ENCODE data around the gene PLEKHO2.
"Not testable (repeated sequence)": the region's sequence is repeated elsewhere in the genome, so short reads cannot be mapped to it uniquely, and the experiment has no call there.

The PLEKHO2 gene

GRCh38 chr15:64841344-64842095 lies at the start of gene PLEKHO2:
Gene PLEKHO2, plus strand, starts transcription at chr15:64841915. Its CDS starts 102 bp downstream, at chr15:64842017.
- in situ Hi-C loops (cut with HindIII; ENCODE audit: low sequenced_read_pairs) = no loop called here

- in situ Hi-C loops (cut with HindIII; ENCODE audit: low sequenced_read_pairs) = no loop called here
Observed at GRCh38 chr15:64792282-64792681, 49.4 kb upstream of the PLEKHO2 start.

- in situ Hi-C loops (cut with HindIII; ENCODE audit: low sequenced_read_pairs) = not testable (repeated sequence)
Observed at GRCh38 chr15:64795299-64795698, 46.4 kb upstream of the PLEKHO2 start.

GRCh38 chr15:64795921-64796320 lies 45.8 kb upstream of the PLEKHO2 start:
- in situ Hi-C loops (cut with HindIII; ENCODE audit: low sequenced_read_pairs) = not testable (repeated sequence)

- in situ Hi-C loops (cut with HindIII; ENCODE audit: low sequenced_read_pairs) = not testable (repeated sequence)
Observed at GRCh38 chr15:64798905-64799304, 42.8 kb upstream of the PLEKHO2 start.

GRCh38 chr15:64800476-64800875 lies 41.2 kb upstream of the PLEKHO2 start:
- in situ Hi-C loops (cut with HindIII; ENCODE audit: low sequenced_read_pairs) = no loop called here

GRCh38 chr15:64803526-64803925 lies 38.2 kb upstream of the PLEKHO2 start:
- in situ Hi-C loops (cut with HindIII; ENCODE audit: low sequenced_read_pairs) = no loop called here

GRCh38 chr15:64804619-64805018 lies 37.1 kb upstream of the PLEKHO2 start:
- in situ Hi-C loops (cut with HindIII; ENCODE audit: low sequenced_read_pairs) = no loop called here

GRCh38 chr15:64806509-64806908 lies 35.2 kb upstream of the PLEKHO2 start:
- in situ Hi-C loops (cut with HindIII; ENCODE audit: low sequenced_read_pairs) = no loop called here

- in situ Hi-C loops (cut with HindIII; ENCODE audit: low sequenced_read_pairs) = no loop called here
Observed at GRCh38 chr15:64807051-64807749, 34.5 kb upstream of the PLEKHO2 start.

- in situ Hi-C loops (cut with HindIII; ENCODE audit: low sequenced_read_pairs) = no loop called here
Observed at GRCh38 chr15:64807751-64808222, 33.9 kb upstream of the PLEKHO2 start.

GRCh38 chr15:64808785-64809453 lies 32.8 kb upstream of the PLEKHO2 start:
- in situ Hi-C loops (cut with HindIII; ENCODE audit: low sequenced_read_pairs) = no loop called here

- in situ Hi-C loops (cut with HindIII; ENCODE audit: low sequenced_read_pairs) = no loop called here
Observed at GRCh38 chr15:64809649-64810496, 31.8 kb upstream of the PLEKHO2 start.

- in situ Hi-C loops (cut with HindIII; ENCODE audit: low sequenced_read_pairs) = no loop called here
Observed at GRCh38 chr15:64810497-64811326, 31.0 kb upstream of the PLEKHO2 start.

GRCh38 chr15:64813075-64813474 lies 28.6 kb upstream of the PLEKHO2 start:
- in situ Hi-C loops (cut with HindIII; ENCODE audit: low sequenced_read_pairs) = no loop called here

GRCh38 chr15:64814283-64814682 lies 27.4 kb upstream of the PLEKHO2 start:
- in situ Hi-C loops (cut with HindIII; ENCODE audit: low sequenced_read_pairs) = not testable (repeated sequence)

GRCh38 chr15:64814965-64815364 lies 26.8 kb upstream of the PLEKHO2 start:
- in situ Hi-C loops (cut with HindIII; ENCODE audit: low sequenced_read_pairs) = not testable (repeated sequence)

- in situ Hi-C loops (cut with HindIII; ENCODE audit: low sequenced_read_pairs) = no loop called here
Observed at GRCh38 chr15:64816452-64816851, 25.3 kb upstream of the PLEKHO2 start.

- in situ Hi-C loops (cut with HindIII; ENCODE audit: low sequenced_read_pairs) = no loop called here
Observed at GRCh38 chr15:64824929-64825430, 16.7 kb upstream of the PLEKHO2 start.

All from DLD1 (cell line).